GM19238 (cell line): Measurements from ENCODE around the gene CASQ1.

ENCODE experiments used
- DNase-seq: peaks from one replicate; pipeline ENCODE4 v3.0.0; 2011; ENCODE audit warnings: low spot score; ENCODE audit not compliant: insufficient read length

CASQ1 gene

DNA sequence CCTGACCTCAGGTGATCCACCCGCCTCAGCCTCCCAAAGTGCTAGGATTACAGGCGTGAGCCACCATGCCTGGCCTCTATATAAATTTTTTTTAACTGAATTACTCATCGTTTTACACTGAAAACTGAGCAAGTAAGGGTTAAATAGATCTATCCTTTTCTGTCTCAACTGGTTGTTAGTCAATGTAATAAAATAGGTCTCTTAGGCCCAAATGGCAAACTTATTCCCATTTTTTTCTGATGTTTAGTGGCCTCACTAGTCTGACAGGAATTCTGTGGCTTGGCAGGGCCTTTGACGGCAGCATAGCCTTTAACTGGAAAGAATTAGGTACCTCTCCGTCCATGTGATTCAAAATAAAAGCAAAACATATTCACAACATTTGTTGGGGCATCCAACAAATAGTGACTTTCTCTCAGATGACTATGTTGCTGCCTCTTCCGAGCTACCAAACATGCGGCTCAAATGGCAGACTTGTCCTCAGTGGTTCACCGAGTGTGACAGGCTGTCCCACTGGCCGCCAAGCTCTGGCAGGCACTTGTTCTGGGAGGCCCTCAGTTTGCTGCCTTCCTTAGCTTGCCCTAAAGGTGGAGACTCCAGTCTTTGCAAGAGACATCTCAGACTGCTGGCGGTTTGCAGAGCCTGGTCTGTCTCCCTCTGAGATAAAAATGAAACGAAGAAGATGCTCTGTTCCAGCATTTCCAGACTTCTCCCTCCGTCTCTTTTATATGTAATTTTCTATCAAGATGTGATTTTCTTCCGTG is 21.6 kb upstream of the CASQ1 start:
- DNase-seq = no peak

DNA sequence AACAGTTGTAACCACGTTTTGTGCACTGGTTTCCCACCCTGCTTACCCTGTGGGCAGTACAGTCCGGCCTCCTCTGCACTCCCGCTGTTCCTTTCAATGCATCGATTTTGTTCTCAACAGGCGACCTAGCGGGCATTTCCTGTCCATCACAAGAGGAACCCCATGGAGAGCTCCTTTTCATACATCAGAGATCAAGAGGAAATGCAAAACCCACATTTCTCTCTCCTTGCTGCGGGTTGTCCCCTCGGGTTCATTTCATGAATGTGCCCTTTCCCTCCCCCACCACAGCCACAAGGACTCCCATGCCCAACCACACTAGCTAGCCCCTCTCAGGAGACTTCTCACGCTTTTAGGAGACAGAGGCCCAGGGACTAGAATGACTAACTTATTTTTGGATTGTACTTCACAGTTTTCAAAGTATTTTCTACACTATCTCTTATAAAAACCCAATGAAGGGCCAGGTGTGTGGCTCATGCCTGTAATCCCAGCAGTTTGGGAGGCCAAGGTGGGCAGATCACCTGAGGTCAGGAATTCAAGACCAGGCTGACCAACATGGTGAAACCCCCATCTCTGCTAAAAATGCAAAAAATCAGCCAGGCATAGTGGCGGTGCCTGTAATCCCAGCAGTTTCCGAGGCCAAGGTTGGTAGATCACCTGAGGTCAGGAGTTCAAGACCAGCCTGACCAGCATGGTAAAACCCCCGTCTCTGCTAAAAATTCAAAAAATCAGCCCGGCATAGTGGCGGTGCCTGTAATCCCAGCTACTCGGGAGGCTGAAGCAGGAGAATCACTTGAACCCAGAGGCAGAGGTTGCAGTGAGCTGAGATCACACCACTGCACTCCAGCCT is 20.6 kb upstream of the CASQ1 start:
- DNase-seq = peak; percentile 51

DNA sequence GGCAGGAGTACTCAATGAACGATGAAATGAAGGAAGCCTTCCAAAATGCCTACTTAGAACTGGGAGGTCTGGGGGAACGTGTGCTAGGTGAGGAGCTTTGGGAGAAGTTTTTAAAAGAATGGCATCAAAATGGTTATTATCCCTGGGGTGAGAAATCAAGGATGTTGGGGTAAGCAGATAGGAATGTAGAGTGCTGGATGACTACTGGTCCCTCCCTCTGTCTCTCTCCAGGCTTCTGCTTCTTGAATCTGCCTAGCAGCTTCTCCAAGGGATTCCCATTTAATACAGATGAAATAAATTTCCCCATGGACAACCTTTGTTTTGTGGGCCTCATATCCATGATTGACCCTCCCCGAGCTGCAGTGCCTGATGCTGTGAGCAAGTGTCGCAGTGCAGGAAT is 19.0 kb upstream of the CASQ1 start:
- no peak for DNase-seq

DNA sequence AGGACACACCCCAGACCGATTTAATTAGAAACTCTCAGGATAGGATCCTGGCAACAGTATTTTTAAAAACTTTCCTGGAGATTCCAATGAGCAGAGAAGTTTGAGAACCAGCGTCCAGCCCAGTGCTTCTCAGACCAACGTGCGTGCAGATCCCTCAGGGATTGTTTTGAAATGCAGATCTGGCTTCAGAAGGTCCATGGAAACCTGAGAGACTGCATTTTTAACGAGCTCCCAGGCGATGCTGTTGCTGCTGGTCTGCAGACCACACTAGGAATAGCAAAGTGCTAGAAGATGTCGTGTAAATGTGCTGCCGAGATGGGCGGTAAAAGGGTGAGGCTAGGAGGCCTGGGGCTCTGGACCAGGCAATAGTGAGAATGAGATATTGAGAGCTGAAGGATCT is 18.4 kb upstream of the CASQ1 start:
- DNase-seq = no peak

DNA sequence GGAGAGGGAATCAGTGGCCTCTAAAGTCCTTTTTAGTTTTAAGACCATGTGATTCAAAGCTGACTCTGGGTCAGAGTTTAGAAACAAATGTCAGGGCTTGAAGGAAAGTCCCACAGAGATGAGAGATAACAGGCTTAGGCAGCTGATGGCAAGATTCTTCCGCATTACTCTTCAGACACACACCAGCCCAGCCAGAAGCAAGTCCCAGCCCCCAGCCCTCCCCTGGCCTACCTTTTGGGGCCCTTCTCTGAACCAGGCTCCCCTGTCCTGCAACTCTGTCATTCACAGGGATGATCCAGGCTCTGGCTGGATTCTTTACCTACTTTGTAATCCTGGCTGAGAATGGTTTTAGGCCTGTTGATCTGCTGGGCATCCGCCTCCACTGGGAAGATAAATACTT is 13.1 kb upstream of the CASQ1 start:
- DNase-seq = no peak

DNA sequence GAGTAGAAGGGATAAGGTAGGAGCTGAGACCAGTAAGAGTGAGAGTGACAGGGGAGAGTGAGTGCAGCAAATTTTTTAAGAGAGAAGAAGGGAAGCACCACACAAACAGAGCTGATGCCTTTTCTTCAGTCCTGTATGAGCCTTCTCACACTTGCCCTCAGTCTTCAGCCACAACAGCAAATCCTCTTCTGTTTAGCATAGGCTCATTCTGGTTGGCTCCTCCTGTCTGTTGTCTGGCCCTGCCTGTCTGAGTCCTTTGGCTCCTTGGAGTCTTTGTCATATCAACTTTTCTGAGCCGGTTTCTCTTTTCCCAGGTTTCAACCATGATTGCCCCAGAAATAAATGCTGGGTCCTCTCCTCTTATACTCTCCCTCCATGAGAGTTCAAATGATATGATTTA is 12.7 kb upstream of the CASQ1 start:
- DNase-seq = no peak

DNA sequence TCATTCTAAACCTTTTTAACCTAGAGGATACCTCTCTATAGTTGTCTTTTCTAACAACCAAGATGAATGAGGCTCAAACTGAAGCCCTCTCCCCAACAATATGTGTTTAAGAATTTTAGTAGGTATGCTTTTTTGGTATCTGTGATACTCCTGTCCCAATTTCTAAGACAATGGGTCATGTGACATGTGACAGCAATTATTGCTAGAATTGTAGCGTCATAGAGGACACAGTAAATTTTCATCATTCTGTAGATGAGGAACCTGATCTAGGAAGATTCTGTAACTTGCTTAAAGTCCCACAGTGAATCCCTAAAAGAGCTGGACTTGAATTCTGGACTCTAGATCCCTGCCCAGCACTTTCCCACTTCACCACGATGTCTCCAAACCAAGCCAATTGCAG is 11.6 kb upstream of the CASQ1 start:
- no peak for DNase-seq

DNA sequence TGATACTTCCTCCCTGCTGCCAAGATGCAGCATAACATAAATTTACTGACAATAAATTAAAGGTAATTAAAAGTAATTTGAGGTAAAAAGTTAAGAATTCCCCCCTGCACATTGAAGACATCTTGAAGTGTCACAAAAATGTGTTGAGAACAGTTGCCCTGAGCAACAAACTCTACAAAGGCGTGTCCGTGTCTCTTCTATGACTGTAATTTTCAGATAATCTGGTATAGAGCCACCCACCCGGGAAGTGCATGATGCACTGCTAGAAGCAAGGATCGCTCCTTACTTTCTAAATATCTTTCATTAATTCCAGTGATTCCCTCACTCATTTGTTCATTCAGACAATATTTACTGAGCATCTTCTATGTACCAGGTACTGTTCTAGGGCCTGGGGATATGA is 11.0 kb upstream of the CASQ1 start:
- DNase-seq = no peak

DNA sequence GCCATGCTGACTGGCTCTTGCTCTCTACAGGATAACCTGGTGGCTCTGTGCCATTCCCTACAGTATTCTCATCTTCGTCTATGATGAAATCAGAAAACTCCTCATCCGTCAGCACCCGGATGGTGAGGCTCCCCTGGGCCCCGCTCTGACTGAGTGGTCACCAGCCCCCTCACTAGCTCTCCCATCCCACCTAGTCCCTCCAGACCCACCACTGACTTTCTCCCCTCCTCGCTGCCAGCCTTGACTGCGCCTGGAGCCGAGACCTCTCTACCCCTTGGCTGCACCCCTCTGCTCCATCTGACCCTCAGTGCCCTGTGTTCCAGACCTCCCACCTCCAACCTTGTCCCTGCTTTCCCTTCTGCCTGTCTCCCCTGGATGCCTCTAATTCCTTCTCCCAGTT is 4.1 kb upstream of the CASQ1 start:
- DNase-seq = no peak

DNA sequence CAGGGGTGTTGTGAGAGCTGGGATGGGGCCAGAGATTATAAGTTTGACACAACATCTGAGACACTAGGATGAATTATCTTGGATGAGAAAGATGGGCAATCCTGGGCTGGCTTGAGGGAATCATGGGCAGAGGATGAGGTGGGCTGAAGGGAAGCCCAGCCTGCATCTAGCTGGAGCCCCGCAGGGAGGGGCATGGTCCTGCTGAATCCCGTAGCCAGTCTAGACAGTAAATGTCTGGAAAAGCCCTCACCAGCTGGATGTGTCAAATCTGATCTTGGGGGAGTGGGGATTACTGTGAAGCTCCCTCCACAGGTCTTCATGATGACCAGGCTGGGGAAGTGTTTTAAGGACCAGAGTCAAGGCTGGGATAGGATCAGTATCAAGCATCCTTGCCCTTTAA is 3.6 kb upstream of the CASQ1 start:
- DNase-seq = no peak

DNA sequence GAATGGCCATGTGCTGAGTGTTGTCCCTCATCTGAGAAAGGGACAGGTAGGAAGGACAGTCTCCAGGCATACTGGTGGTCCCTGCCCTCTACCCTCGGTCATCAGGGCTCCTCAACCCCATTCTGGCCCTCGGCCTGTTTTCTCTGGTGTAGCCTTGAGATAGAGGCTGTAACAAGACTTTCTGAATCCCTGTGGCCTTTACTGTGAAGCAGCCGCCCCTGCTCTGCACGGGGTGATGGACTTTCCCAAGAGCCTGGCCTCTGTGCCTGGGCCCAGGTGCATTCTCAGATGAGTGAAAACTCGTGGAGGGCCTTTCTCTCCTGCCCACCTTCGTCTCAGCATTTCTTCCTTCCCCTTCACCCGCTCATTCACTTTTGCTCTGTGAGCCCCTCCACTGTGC is 3.0 kb upstream of the CASQ1 start:
- DNase-seq = no peak

DNA sequence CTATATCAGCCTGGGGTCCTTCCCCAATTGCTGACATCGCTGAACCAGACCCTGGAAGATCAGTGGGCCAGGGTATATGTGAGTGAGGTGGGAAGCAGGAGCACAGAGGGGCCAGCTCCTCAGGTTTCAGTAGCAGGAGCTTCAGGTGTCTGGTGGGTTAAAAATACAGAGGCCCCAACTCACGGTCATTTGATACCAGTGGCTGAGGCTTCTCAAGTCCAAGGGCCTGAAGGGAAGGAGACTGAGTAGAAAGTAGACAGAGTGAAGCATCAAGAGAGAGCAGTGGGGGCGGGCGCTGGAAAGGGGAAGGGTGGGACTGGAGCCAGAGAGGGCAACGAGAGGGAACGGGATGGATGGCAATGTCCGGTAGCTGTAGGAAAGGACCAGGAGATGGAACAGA is 2.0 kb upstream of the CASQ1 start:
- DNase-seq = no peak

DNA sequence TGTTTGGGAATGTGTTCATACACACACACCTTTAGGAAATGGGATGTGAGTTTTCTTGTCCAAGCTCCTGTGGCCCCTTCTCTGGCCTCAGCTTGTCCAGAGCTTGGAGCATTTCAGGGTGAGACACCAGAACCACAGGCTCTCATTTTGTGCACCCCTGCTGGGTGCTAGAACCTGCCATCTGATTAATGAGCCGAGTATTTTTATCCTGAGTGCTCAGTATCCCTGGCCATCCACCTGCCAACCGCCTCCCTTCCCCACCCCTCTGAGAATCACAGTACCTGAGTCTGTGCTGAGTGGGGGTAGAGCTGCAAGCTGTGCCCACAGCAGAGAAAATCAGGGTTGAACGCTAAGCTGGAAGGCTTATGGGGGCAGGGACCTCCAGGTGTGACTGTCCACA is 1.4 kb downstream of the CASQ1 start:
- DNase-seq = no peak

DNA sequence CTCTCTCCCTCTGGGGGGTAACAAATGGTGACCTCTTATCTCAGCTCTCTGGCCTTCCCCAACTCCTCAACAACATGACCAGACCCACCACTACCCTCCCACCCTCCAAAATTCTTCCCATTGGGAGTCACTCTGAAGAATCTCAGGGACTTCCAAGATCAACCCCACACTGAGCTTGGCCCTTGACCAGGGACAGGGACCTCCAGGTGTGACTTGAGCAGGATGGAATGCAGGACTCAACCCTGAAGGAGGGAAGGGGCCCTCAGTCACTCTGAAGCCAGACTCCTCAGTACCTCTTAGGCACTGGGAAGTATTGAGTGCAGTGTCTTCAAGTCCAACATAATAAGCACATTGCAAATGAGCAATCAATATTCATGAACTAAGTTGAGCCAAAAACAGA is 1.9 kb downstream of the CASQ1 start:
- DNase-seq = no peak

DNA sequence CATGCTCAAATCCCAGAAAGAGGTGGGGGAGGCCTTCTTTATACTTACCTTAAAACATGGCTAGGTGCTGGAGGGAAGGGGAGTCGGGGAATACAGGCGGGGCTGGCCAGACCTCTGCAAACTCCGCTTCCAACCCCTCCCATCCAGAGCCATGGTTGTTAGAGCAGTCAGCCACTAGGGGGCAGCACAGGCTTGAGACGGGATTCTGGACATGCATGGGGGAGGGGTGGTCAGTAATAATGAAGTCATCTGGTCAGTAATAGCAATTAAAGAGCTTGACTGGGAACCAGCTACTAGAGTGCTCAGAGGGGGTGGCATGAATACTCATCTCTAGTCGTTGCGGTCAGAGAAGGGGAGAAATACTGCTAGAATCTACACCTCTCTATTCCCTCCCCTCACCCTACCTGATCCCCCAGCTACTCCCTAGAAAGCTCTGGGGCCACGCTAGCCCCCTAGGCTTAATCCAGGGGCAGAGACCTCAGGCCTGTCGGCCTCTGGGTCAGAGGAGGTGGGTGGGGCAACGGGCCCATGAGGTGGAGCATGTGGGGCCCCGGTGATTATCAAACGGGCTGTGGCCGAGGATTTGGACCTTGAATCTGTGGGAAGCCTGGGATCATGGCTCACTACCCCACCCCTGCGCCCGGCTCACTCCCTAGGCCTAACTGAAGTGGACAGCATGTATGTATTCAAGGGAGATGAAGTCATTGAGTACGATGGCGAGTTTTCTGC is 2.9 kb downstream of the CASQ1 start:
- peak; percentile 63 for DNase-seq

DNA sequence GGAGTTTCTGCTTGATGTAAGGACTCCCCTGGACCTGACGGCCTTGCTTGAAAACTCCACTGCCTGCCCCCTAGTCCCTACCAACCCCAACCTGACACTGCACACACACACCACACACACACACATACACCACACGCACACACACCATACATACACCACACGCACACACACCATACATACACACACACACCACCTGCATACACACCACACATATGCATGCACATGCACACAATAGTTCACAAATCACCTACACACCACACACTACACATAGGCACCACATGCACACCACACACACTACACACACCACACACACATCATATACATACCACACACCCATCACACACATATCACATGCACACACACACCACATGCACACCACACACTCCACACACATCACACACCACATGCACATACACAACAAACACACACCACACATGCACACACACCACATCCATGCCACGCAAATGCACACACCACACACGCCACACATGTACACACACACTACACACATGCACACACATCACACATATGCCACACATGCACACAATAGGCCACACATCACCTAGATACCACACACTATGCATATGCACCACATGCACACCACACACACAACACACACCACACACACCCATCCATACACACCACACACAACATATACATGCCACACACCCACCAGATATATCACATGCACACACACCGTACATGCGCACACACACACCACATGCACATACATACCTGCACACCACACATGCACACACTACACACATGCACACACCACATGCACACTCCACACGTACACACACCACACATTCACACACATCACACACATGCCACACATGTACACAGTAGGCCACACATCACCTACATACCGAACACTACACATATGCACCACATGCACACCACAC is 3.7 kb downstream of the CASQ1 start:
- no peak for DNase-seq

DNA sequence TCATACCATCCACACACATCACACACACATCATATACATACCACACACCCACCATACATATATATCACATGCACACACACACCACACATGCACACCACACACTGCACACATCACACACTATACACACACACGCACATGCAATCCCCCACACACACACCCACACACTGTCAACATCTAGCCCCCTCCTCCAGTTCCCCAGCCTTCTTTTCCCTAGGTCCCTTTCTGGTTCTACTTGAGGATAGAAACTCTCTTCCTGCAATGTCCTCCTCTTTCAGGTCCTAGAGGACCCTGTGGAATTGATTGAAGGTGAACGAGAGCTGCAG is 4.3 kb downstream of the CASQ1 start:
- no peak for DNase-seq

DNA sequence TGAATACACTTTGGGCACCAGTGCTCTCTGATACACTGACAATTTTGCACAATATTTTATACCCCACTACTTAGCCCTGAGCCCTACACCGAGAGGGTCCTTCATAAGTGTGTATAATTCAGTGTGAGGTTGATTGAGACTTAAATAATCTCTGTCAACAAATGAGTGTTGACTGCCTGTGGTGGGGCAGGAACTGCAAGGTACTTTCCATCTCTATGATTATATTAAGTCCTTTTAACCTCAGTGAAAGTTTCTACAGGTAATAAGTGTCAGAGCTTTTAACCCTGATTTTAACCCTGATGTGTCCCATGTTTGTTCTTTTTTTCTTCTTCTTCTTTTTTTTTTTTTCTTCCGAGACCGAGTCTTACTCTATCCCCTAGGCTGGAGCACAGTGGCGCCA is 5.8 kb downstream of the CASQ1 start:
- no peak for DNase-seq

DNA sequence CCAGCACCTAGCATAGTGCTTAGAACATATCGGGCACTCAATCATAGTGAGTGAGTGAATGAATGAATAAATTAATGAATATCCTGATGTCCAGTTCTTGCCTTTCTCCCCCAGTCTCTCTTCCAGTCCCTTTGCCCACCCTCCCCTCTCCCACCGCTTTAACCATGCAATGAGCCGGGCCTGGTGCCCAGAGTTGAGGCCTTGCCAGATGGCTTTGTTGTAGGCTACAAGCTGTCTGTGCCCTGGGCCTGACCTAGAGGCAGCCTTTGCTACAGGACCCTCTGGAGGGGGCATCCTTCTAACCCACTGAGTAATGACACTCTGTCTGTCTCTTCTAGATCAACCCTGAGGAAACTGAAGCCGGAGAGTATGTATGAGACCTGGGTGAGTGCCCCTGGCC is 6.9 kb downstream of the CASQ1 start:
- DNase-seq = no peak

DNA sequence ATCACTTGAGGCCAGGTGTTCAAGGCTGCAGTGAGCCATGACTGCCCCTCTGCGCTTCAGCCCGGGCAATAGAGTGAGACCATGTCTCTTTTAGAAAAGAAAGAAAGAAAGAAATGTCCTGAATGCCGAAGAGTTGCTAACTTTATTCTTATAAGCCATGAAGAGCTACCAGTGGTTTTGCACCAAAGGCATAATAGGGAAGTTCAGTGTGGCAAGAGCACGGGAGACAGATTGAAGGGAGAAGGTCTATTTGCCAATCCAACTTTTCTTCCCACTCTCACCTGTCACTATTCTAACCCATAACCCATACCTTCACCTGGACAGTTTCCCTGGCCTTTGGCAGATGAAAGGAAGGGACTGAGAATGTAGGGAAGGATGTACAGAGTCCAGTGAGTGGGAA is 10.4 kb downstream of the CASQ1 start:
- DNase-seq = no peak

DNA sequence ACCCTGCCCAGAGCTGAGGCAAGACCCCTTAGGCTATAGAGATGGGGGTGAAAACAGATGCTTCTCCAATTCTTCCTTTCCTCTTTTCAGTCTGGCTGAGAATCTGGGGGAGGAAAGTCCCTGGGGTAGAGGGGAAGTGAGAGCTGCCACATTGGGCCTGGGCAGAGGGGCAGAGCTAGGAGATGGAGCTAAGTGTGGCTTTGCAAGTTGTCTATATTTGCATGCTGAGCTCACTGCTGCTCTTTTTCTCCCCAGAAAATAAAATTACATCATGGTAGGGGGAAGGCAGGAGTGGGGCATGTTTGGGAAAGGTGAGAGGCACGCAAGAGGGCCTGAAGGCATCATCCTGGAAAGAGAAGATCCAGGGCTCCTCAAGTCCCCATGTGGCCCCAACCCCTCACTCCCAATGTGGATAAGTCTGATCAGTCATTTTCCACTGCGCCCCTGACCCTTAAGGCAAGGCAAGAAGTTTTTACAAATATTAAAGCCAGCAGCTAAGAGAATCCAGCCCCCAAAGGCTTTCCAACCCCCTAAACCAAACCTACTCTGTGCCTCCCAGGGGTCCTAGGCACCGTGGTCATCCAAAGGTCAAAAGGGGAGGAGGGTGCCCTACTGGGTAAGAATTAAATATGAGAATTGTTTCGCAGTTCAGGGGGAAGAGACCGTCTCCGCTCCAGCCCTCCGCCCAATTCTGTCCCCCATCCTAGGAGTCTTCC is 14.3 kb downstream of the CASQ1 start:
- DNase-seq = peak; percentile 65
